ENCODE measurements around the gene PTPRK. TPM values are rescaled to one million over a fixed set of nuclear protein-coding genes. Genes with fewer than 3 reads are reported as not detected.

Gene PTPRK
- total RNA-seq, 1 experiment from 2014 or later: 94.4 TPM

GRCh38 chr6:128149796-128150195 lies 370.6 kb downstream of the PTPRK start:
- ChIA-PET CTCF (no interaction called here), POLR2A (no interaction called here)
- Histone ChIP-seq H3K4me3 (ENCODE audit: low read depth, low read length) (no peak overlapping the region), H3K27me3 (replicated peaks; ENCODE audit: control insufficient read depth, insufficient read depth, low read length) (no peaks in the 10 kb centered on the region), H3K9me3 (no peaks in the 10 kb centered on the region), H3K4me1 (no peaks in the 10 kb centered on the region), H3K36me3 (ENCODE audit: control insufficient read depth, insufficient read depth, low read length) (no peaks in the 10 kb centered on the region)
- Mint-ChIP-seq H3K27ac (ENCODE audit: unreplicated experiment) (no peak overlapping the region), H3K27me3 (ENCODE audit: insufficient read depth, unreplicated experiment) (no peaks in the 10 kb centered on the region), H3K4me1 (ENCODE audit: low read depth, unreplicated experiment) (peaks cover under 1% of the 10 kb centered on the region), H3K36me3 (ENCODE audit: insufficient read depth, unreplicated experiment) (no peaks in the 10 kb centered on the region), H3K9me3 (ENCODE audit: unreplicated experiment) (no peaks in the 10 kb centered on the region), H3K4me3 (ENCODE audit: unreplicated experiment) (no peak overlapping the region)
- BruUV-seq (replicated peaks): no TSS peak
- no peak for TF ChIP-seq CTCF (IDR thresholded peaks at IDR 0.05; ENCODE audit: insufficient read depth in 1 of 2, low read depth in 1 of 2, low read length in 1 of 2, severe bottlenecking in 1 of 2, unreplicated experiment in 1 of 2)
- intact Hi-C loops (cut with micrococcal nuclease; ENCODE audit: unreplicated experiment): no loop called here
- DNase-seq: no peak

- Histone ChIP-seq H3K4me3 (ENCODE audit: low read depth, low read length) (no peak overlapping the region), H3K9me3 (0 out of 2 replicates have a peak, but pooled peaks cover 2% of the 10 kb centered on the region), H3K36me3 (ENCODE audit: control insufficient read depth, insufficient read depth, low read length) (no peaks in the 10 kb centered on the region), H3K4me1 (peaks cover 4% of the 10 kb centered on the region; the same call in 1 of the 2 replicates), H3K27me3 (replicated peaks; ENCODE audit: control insufficient read depth, insufficient read depth, low read length) (no peaks in the 10 kb centered on the region)
- Mint-ChIP-seq H3K27ac (ENCODE audit: unreplicated experiment) (no peak overlapping the region), H3K4me3 (ENCODE audit: unreplicated experiment) (no peak overlapping the region), H3K9me3 (ENCODE audit: unreplicated experiment) (no peaks in the 10 kb centered on the region), H3K36me3 (ENCODE audit: insufficient read depth, unreplicated experiment) (no peaks in the 10 kb centered on the region), H3K27me3 (ENCODE audit: insufficient read depth, unreplicated experiment) (no peaks in the 10 kb centered on the region), H3K4me1 (ENCODE audit: low read depth, unreplicated experiment) (peaks cover 22% of the 10 kb centered on the region)
- no peak for TF ChIP-seq CTCF (IDR thresholded peaks at IDR 0.05; ENCODE audit: insufficient read depth in 1 of 2, low read depth in 1 of 2, low read length in 1 of 2, severe bottlenecking in 1 of 2, unreplicated experiment in 1 of 2)
- DNase-seq: peak in 1 of 2 experiments; percentile 13
- ChIA-PET POLR2A (no interaction called here), CTCF (no interaction called here)
- no TSS peak for BruUV-seq (replicated peaks)
- intact Hi-C loops (cut with micrococcal nuclease; ENCODE audit: unreplicated experiment): no loop called here
These were observed 376.1 kb downstream of the PTPRK start for GRCh38 chr6:128144320-128144719.

GRCh38 chr6:128141932-128142331 lies 378.5 kb downstream of the PTPRK start:
- Mint-ChIP-seq H3K27me3 (ENCODE audit: insufficient read depth, unreplicated experiment) (no peaks in the 10 kb centered on the region), H3K4me3 (ENCODE audit: unreplicated experiment) (no peak overlapping the region), H3K9me3 (ENCODE audit: unreplicated experiment) (no peaks in the 10 kb centered on the region), H3K27ac (ENCODE audit: unreplicated experiment) (no peak overlapping the region), H3K36me3 (ENCODE audit: insufficient read depth, unreplicated experiment) (no peaks in the 10 kb centered on the region), H3K4me1 (ENCODE audit: low read depth, unreplicated experiment) (peaks cover 30% of the 10 kb centered on the region)
- Histone ChIP-seq H3K4me3 (ENCODE audit: low read depth, low read length) (no peak overlapping the region), H3K36me3 (ENCODE audit: control insufficient read depth, insufficient read depth, low read length) (no peaks in the 10 kb centered on the region), H3K27me3 (replicated peaks; ENCODE audit: control insufficient read depth, insufficient read depth, low read length) (no peaks in the 10 kb centered on the region), H3K9me3 (0 out of 2 replicates have a peak, but pooled peaks cover 2% of the 10 kb centered on the region), H3K4me1 (peaks cover 4% of the 10 kb centered on the region; the same call in 1 of the 2 replicates)
- POLR2A ChIA-PET: no interaction called here
- DNase-seq: no peak
- no TSS peak for BruUV-seq (replicated peaks)
- CTCF ChIA-PET: no interaction called here
- intact Hi-C loops (cut with micrococcal nuclease; ENCODE audit: unreplicated experiment): no loop called here
- no peak for TF ChIP-seq CTCF (IDR thresholded peaks at IDR 0.05; ENCODE audit: insufficient read depth in 1 of 2, low read depth in 1 of 2, low read length in 1 of 2, severe bottlenecking in 1 of 2, unreplicated experiment in 1 of 2)

All from Caco-2 (cell line).